ENCODE data around the gene MYL6B. TPM values are rescaled to one million over a fixed set of nuclear protein-coding genes. Genes with fewer than 3 reads are reported as not detected.
A peak's percentile ranks its signal among the peaks of the same experiment; 100 is the strongest.

MYL6B gene
- 106 TPM for polyA plus RNA-seq (2013, experiment 1 of 2)
- polyA plus RNA-seq (2013, experiment 2 of 2) = 106 TPM

GRCh38 chr12:56152132-56152755 is at the start of gene MYL6B:
Gene MYL6B (plus strand): TSS chr12:56152587. CDS start chr12:56153919, 1,332 bp downstream.
- Histone ChIP-seq H2BK120ac (ENCODE audit: low read depth, low read length) (no peak within 1 kb of the TSS), H2AFZ (ENCODE audit: low read depth, low read length) (peak within 1 kb of the TSS; percentile 49), H2BK12ac (ENCODE audit: low read length in 2 of 2) (peak within 1 kb of the TSS in 1 of 2 experiments; percentile 15), H3K4me2 (ENCODE audit: low read length, poor library complexity, severe bottlenecking) (peak within 1 kb of the TSS; percentile 91), H3K9me3 (ENCODE audit: control insufficient read depth, low read length) (no peaks in the 10 kb centered on the region), H4K8ac (ENCODE audit: low read length) (peak within 1 kb of the TSS; percentile 76), H3K18ac (ENCODE audit: low read depth in 1 of 2, low read length in 2 of 2) (peak within 1 kb of the TSS; percentile 53 to 64), H3K27me3 (ENCODE audit: control insufficient read depth in 1 of 2, insufficient read depth in 1 of 2, low read length in 2 of 2) (no peaks in the 10 kb centered on the region), H3K23ac (ENCODE audit: low read length in 2 of 2) (peak within 1 kb of the TSS; percentile 16 to 53), H3K4me1 (ENCODE audit: control insufficient read depth, insufficient read depth, low read depth, low read length) (peaks cover 13% of the 10 kb centered on the region), H3K9ac (ENCODE audit: low read length) (peak within 1 kb of the TSS; percentile 98), H2BK15ac (ENCODE audit: low read depth, poor library complexity, severe bottlenecking) (no peak within 1 kb of the TSS), H3K4me3 (ENCODE audit: insufficient read depth in 1 of 2, low read depth in 1 of 2, low read length in 2 of 2) (peak within 1 kb of the TSS; percentile 54 to 93), H3K79me1 (replicated peaks; ENCODE audit: low read length, poor library complexity, severe bottlenecking) (peaks cover 19% of the 10 kb centered on the region), H3K36me3 (ENCODE audit: control insufficient read depth in 1 of 2, insufficient read depth in 2 of 2, low read depth in 1 of 2, low read length in 2 of 2) (peaks cover 16 to 19% of the 10 kb centered on the region in 2 experiments), H3K4ac (ENCODE audit: low read depth in 1 of 2, low read length in 2 of 2) (peak within 1 kb of the TSS; percentile 9 to 81), H2AK5ac (ENCODE audit: low read length, severe bottlenecking) (peak within 1 kb of the TSS; percentile 79), H3K27ac (ENCODE audit: low read length, poor library complexity, severe bottlenecking) (peak within 1 kb of the TSS; percentile 80), H2BK5ac (ENCODE audit: low read depth, low read length, poor library complexity, severe bottlenecking) (no peak within 1 kb of the TSS), H4K91ac (ENCODE audit: low read length) (peak within 1 kb of the TSS; percentile 70), H3K14ac (ENCODE audit: low read length in 2 of 2) (peak within 1 kb of the TSS in 1 of 2 experiments; percentile 36)
- peak; percentile 94 for DNase-seq
- 2% methylated on average over 33 of the region's 37 CpGs for WGBS

DNA sequence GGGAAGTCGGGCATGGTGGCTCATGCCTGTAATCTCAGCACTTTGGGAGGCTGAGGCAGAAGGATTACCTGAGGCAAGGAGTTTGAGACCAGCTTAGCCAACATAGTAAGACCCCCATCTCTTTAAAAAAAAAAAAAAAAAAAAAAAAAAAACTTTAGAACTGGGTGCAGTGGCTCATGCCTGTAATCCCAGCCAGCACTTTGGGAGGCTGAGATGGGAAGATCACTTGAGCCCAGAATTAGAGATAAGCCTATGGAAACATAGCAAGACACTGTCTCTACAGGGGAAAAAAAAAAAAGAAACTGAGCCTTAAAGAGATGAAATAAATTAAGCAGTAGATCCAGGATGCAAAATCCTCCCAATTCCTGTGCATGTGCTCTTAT is 49.7 kb upstream of the MYL6B start:
- H3K36me3 ChIP-seq (ENCODE audit: control insufficient read depth in 1 of 2, insufficient read depth in 2 of 2, low read depth in 1 of 2, low read length in 2 of 2) = peaks cover 5 to 11% of the 10 kb centered on the region in 2 experiments
- WGBS = 100% methylated on average over 1 of the region's 1 CpG
- no peak overlapping the region for H3K14ac ChIP-seq (ENCODE audit: low read length in 2 of 2)
- peak overlapping the region; percentile 97 for H3K9ac ChIP-seq (ENCODE audit: low read length)
- no peaks in the 10 kb centered on the region for H3K4me1 ChIP-seq (ENCODE audit: control insufficient read depth, insufficient read depth, low read depth, low read length)
- H2BK5ac ChIP-seq (ENCODE audit: low read depth, low read length, poor library complexity, severe bottlenecking) = no peak overlapping the region
- H2BK120ac ChIP-seq (ENCODE audit: low read depth, low read length) = no peak overlapping the region
- H2BK15ac ChIP-seq (ENCODE audit: low read depth, poor library complexity, severe bottlenecking) = no peak overlapping the region
- H3K18ac ChIP-seq (ENCODE audit: low read depth in 1 of 2, low read length in 2 of 2) = no peak overlapping the region
- H3K23ac ChIP-seq (ENCODE audit: low read length in 2 of 2) = no peak overlapping the region
- H3K27me3 ChIP-seq (ENCODE audit: control insufficient read depth in 1 of 2, insufficient read depth in 1 of 2, low read length in 2 of 2) = peaks cover 0 to 3% of the 10 kb centered on the region in 2 experiments
- no peaks in the 10 kb centered on the region for H3K9me3 ChIP-seq (ENCODE audit: control insufficient read depth, low read length)
- H2AFZ ChIP-seq (ENCODE audit: low read depth, low read length) = no peak overlapping the region
- H4K91ac ChIP-seq (ENCODE audit: low read length) = no peak overlapping the region
- H2BK12ac ChIP-seq (ENCODE audit: low read length in 2 of 2) = no peak overlapping the region
- no peak for DNase-seq
- peaks cover 2% of the 10 kb centered on the region for H3K79me1 ChIP-seq (replicated peaks; ENCODE audit: low read length, poor library complexity, severe bottlenecking)
- no peak overlapping the region for H4K8ac ChIP-seq (ENCODE audit: low read length)
- no peak overlapping the region for H3K4me3 ChIP-seq (ENCODE audit: insufficient read depth in 1 of 2, low read depth in 1 of 2, low read length in 2 of 2)
- no peak overlapping the region for H3K4me2 ChIP-seq (ENCODE audit: low read length, poor library complexity, severe bottlenecking)
- H3K4ac ChIP-seq (ENCODE audit: low read depth in 1 of 2, low read length in 2 of 2) = no peak overlapping the region
- no peak overlapping the region for H2AK5ac ChIP-seq (ENCODE audit: low read length, severe bottlenecking)
- H3K27ac ChIP-seq (ENCODE audit: low read length, poor library complexity, severe bottlenecking) = no peak overlapping the region

DNA sequence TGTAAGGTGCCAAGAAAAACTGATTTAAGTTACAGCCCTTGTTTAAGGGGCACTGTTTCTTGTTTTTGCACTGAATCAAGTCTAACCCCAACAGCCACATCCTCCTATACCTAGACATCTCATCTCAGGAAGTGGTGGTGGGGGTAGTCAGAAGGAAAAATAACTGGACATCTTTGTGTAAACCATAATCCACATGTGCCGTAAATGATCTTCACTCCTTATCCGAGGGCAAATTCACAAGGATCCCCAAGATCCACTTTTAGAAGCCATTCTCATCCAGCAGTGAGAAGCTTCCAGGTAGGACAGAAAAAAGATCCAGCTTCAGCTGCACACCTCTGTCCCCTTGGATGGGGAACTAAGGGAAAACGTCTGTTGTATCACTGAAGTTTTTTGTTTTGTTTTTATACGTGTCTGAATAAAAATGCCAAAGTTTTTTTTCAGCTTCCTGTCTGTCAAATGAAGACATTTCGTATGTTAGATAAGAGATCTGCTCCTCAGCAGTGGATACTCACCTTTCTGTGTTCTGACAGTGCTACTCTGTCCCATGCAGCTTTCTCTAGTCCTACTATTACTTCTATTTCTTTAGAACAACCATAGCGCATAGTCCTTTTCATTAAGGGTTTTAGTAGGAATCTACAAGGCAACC is 49.2 kb upstream of the MYL6B start:
- Histone ChIP-seq H3K4me1 (ENCODE audit: control insufficient read depth, insufficient read depth, low read depth, low read length) (no peaks in the 10 kb centered on the region), H2BK12ac (ENCODE audit: low read length in 2 of 2) (no peak overlapping the region), H3K27ac (ENCODE audit: low read length, poor library complexity, severe bottlenecking) (no peak overlapping the region), H3K9ac (ENCODE audit: low read length) (peak overlapping the region; percentile 97), H4K91ac (ENCODE audit: low read length) (no peak overlapping the region), H3K79me1 (replicated peaks; ENCODE audit: low read length, poor library complexity, severe bottlenecking) (peaks cover 4% of the 10 kb centered on the region), H3K14ac (ENCODE audit: low read length in 2 of 2) (no peak overlapping the region), H2BK5ac (ENCODE audit: low read depth, low read length, poor library complexity, severe bottlenecking) (no peak overlapping the region), H3K4me3 (ENCODE audit: insufficient read depth in 1 of 2, low read depth in 1 of 2, low read length in 2 of 2) (peak overlapping the region in 1 of 2 experiments; percentile 98), H3K18ac (ENCODE audit: low read depth in 1 of 2, low read length in 2 of 2) (no peak overlapping the region), H3K9me3 (ENCODE audit: control insufficient read depth, low read length) (no peaks in the 10 kb centered on the region), H2AFZ (ENCODE audit: low read depth, low read length) (no peak overlapping the region), H3K27me3 (ENCODE audit: control insufficient read depth in 1 of 2, insufficient read depth in 1 of 2, low read length in 2 of 2) (no peaks in the 10 kb centered on the region), H2BK15ac (ENCODE audit: low read depth, poor library complexity, severe bottlenecking) (no peak overlapping the region), H4K8ac (ENCODE audit: low read length) (no peak overlapping the region), H3K4ac (ENCODE audit: low read depth in 1 of 2, low read length in 2 of 2) (no peak overlapping the region), H2AK5ac (ENCODE audit: low read length, severe bottlenecking) (peak overlapping the region; percentile 7), H3K23ac (ENCODE audit: low read length in 2 of 2) (no peak overlapping the region), H3K36me3 (ENCODE audit: control insufficient read depth in 1 of 2, insufficient read depth in 2 of 2, low read depth in 1 of 2, low read length in 2 of 2) (peaks cover 9 to 16% of the 10 kb centered on the region in 2 experiments), H2BK120ac (ENCODE audit: low read depth, low read length) (no peak overlapping the region), H3K4me2 (ENCODE audit: low read length, poor library complexity, severe bottlenecking) (no peak overlapping the region)
- no peak for DNase-seq
- WGBS = 95% methylated on average over 6 of the region's 6 CpGs

- WGBS = 19% methylated on average over 8 of the region's 8 CpGs
- peaks cover 4% of the 10 kb centered on the region for H3K79me1 ChIP-seq (replicated peaks; ENCODE audit: low read length, poor library complexity, severe bottlenecking)
- H4K8ac ChIP-seq (ENCODE audit: low read length) = peak overlapping the region; percentile 33
- H4K91ac ChIP-seq (ENCODE audit: low read length) = no peak overlapping the region
- no peak overlapping the region for H2AK5ac ChIP-seq (ENCODE audit: low read length, severe bottlenecking)
- peak overlapping the region; percentile 63 to 98 for H3K4me3 ChIP-seq (ENCODE audit: insufficient read depth in 1 of 2, low read depth in 1 of 2, low read length in 2 of 2)
- peak overlapping the region; percentile 97 for H3K9ac ChIP-seq (ENCODE audit: low read length)
- no peak overlapping the region for H2BK12ac ChIP-seq (ENCODE audit: low read length in 2 of 2)
- H2BK15ac ChIP-seq (ENCODE audit: low read depth, poor library complexity, severe bottlenecking) = no peak overlapping the region
- H2BK120ac ChIP-seq (ENCODE audit: low read depth, low read length) = no peak overlapping the region
- H3K23ac ChIP-seq (ENCODE audit: low read length in 2 of 2) = no peak overlapping the region
- no peaks in the 10 kb centered on the region for H3K27me3 ChIP-seq (ENCODE audit: control insufficient read depth in 1 of 2, insufficient read depth in 1 of 2, low read length in 2 of 2)
- H2AFZ ChIP-seq (ENCODE audit: low read depth, low read length) = no peak overlapping the region
- peak overlapping the region in 1 of 2 experiments; percentile 73 for H3K14ac ChIP-seq (ENCODE audit: low read length in 2 of 2)
- H3K27ac ChIP-seq (ENCODE audit: low read length, poor library complexity, severe bottlenecking) = peak overlapping the region; percentile 55
- H3K9me3 ChIP-seq (ENCODE audit: control insufficient read depth, low read length) = no peaks in the 10 kb centered on the region
- no peak overlapping the region for H2BK5ac ChIP-seq (ENCODE audit: low read depth, low read length, poor library complexity, severe bottlenecking)
- no peak for DNase-seq
- H3K36me3 ChIP-seq (ENCODE audit: control insufficient read depth in 1 of 2, insufficient read depth in 2 of 2, low read depth in 1 of 2, low read length in 2 of 2) = peaks cover 7 to 22% of the 10 kb centered on the region in 2 experiments
- H3K4ac ChIP-seq (ENCODE audit: low read depth in 1 of 2, low read length in 2 of 2) = no peak overlapping the region
- no peaks in the 10 kb centered on the region for H3K4me1 ChIP-seq (ENCODE audit: control insufficient read depth, insufficient read depth, low read depth, low read length)
- peak overlapping the region; percentile 69 for H3K4me2 ChIP-seq (ENCODE audit: low read length, poor library complexity, severe bottlenecking)
- H3K18ac ChIP-seq (ENCODE audit: low read depth in 1 of 2, low read length in 2 of 2) = no peak overlapping the region
Observed at GRCh38 chr12:56103823-56104108, 48.6 kb upstream of the MYL6B start.

Data from mesenchymal stem cell (in vitro differentiated cells and primary cell).